HepG2 (cell line): ENCODE data around the gene SLA2. TPM values are rescaled to one million over a fixed set of nuclear protein-coding genes. Genes with fewer than 3 reads are reported as not detected.
A peak's percentile ranks its signal among the peaks of the same experiment; 100 is the strongest.

Experiments used
- ATAC-seq: fragments of 200-7000 bp; cut with Tn5 transposase; 3 replicates; pipeline ENCODE4 v1.9.1; 2020; ENCODE audit warnings: mild to moderate bottlenecking, moderate library complexity
- BruUV-seq: library from RNA; stranded (reverse); fragments of 400-500 nt; replicated peaks from 2 replicates; lab custom pipeline; 2021; lab: Mats Ljungman, UMichigan
- CTCF ChIA-PET: fragments of 300-600 bp; formaldehyde crosslinking; extraction: SDS; loops from one replicate; lab custom pipeline; 2021; ENCODE audit warnings: low total read pairs, inconsistent platforms, low intra/inter-chr PET ratio; lab: Yijun Ruan, JAX
- POLR2A ChIA-PET: fragments of 350-600 bp; sonication (Branson Sonifier 250); formaldehyde crosslinking; loops from one replicate; lab custom pipeline; 2020; ENCODE audit warnings: antibody characterized with exemption, inconsistent platforms; lab: Yijun Ruan, JAX
- DNase-seq: peaks from one replicate; pipeline ENCODE4 v3.0.0-alpha.2; 2015; ENCODE audit warnings: low spot score
- FAIRE-seq: peaks from 3 replicates; lab custom pipeline; 2011; peaks lifted over from hg19 to GRCh38; lab: Jason Lieb, UNC
- H2AFZ ChIP-seq: one replicate; pipeline ENCODE4 v1.6.1; 2011; ENCODE audit warnings: low read length, inconsistent platforms
- H3K27ac ChIP-seq: fragments of 300-600 bp; 3 replicates; pipeline ENCODE4 v1.8.0; 2011; ENCODE audit warnings: mixed run types, mild to moderate bottlenecking, mixed read lengths, low read length, inconsistent platforms; ENCODE audit not compliant: insufficient read depth; ENCODE audit errors: extremely low read length
- H3K27me3 ChIP-seq, 2 experiments: fragments of 200-600 bp in 1 of 2; 2 replicates in 1 of 2; 3 replicates in 1 of 2; pipeline versions ENCODE4 v1.6.0 to v1.8.0; 2011; ENCODE audit warnings: low read length in 2 of 2, mild to moderate bottlenecking in 2 of 2, moderate library complexity in 2 of 2, inconsistent platforms in 1 of 2; ENCODE audit not compliant: insufficient read depth in 2 of 2, control insufficient read depth in 1 of 2
- H3K36me3 ChIP-seq, 2 experiments: fragments of 200-600 bp in 1 of 2; replicated peaks in 1 of 2; 2 replicates in 1 of 2; 3 replicates in 1 of 2; pipeline versions ENCODE4 v1.5.1 to v1.8.0; 2011; ENCODE audit warnings: low read length in 2 of 2, inconsistent platforms in 1 of 2; ENCODE audit not compliant: insufficient read depth in 2 of 2, control insufficient read depth in 1 of 2
- H3K4me1 ChIP-seq: 2 replicates; pipeline ENCODE4 v1.5.1; 2012; ENCODE audit warnings: low read length, inconsistent platforms; ENCODE audit not compliant: insufficient read depth
- H3K4me2 ChIP-seq: 2 replicates; pipeline ENCODE4 v1.6.0; 2011; ENCODE audit warnings: low read depth, low read length, inconsistent platforms
- H3K4me3 ChIP-seq, 3 experiments: fragments of 200-600 bp in 1 of 3; sonication (generic), shearing (Covaris generic) in 1 of 3; replicated peaks in 1 of 3; 2 replicates each; pipeline ENCODE4 v1.5.1; 2011 to 2016; ENCODE audit warnings: low read length in 3 of 3, inconsistent platforms in 2 of 3, low read depth in 2 of 3, mild to moderate bottlenecking in 2 of 3, control low read depth in 1 of 3, mixed read lengths in 1 of 3; ENCODE audit not compliant: insufficient read depth in 1 of 3
- H3K79me2 ChIP-seq: one replicate; pipeline ENCODE4 v1.6.1; 2011; ENCODE audit warnings: low read length, inconsistent platforms; ENCODE audit not compliant: insufficient read depth
- H3K9ac ChIP-seq: 2 replicates; pipeline ENCODE4 v1.6.0; 2011; ENCODE audit warnings: mild to moderate bottlenecking, low read depth, low read length, inconsistent platforms; ENCODE audit not compliant: insufficient read depth
- H3K9me3 ChIP-seq: 2 replicates; pipeline ENCODE4 v1.5.1; 2012; ENCODE audit warnings: mild to moderate bottlenecking, low read length
- H4K20me1 ChIP-seq: 2 replicates; pipeline ENCODE4 v1.6.0; 2011; ENCODE audit warnings: inconsistent platforms, mild to moderate bottlenecking, low read length, moderate library complexity; ENCODE audit not compliant: insufficient read depth
- ARID4A ChIP-seq: sonication (generic); formaldehyde crosslinking; IDR thresholded peaks from 2 replicates; pipeline ENCODE4 v1.5.0; 2020; ENCODE audit warnings: mild to moderate bottlenecking, missing genetic modification reagents, borderline replicate concordance
- ATF7 ChIP-seq, 2 experiments: fragments of 450-650 bp in 1 of 2; sonication (generic) in 1 of 2; formaldehyde crosslinking in 1 of 2; IDR thresholded peaks; 2 replicates each; pipeline versions ENCODE4 v1.4.0 to v1.6.1; 2016 to 2020; ENCODE audit warnings: antibody characterized with exemption in 1 of 2, mild to moderate bottlenecking in 1 of 2, missing genetic modification reagents in 1 of 2
- BORCS8-MEF2B ChIP-seq: sonication (generic); formaldehyde crosslinking; IDR thresholded peaks from 2 replicates; pipeline ENCODE4 v1.8.0; 2022; ENCODE audit warnings: mild to moderate bottlenecking, missing genetic modification reagents
- TOE1 ChIP-seq: sonication (generic); formaldehyde crosslinking; IDR thresholded peaks from 2 replicates; pipeline ENCODE4 v1.4.0; 2020; ENCODE audit warnings: mild to moderate bottlenecking, missing genetic modification reagents
- ZNF251 ChIP-seq: sonication (generic); formaldehyde crosslinking; IDR thresholded peaks from 2 replicates; pipeline ENCODE4 v1.9.0; 2021; ENCODE audit warnings: mild to moderate bottlenecking, missing genetic modification reagents
- ZNF501 ChIP-seq: sonication (generic); formaldehyde crosslinking; IDR thresholded peaks from 2 replicates; pipeline ENCODE4 v1.5.1; 2020; ENCODE audit warnings: mild to moderate bottlenecking, moderate library complexity, missing genetic modification reagents
- ZNF567 ChIP-seq: sonication (generic); formaldehyde crosslinking; IDR thresholded peaks from 2 replicates; pipeline ENCODE4 v1.8.1; 2023; ENCODE audit warnings: mild to moderate bottlenecking, missing genetic modification reagents, borderline replicate concordance
- WGBS: methylation state at CpG from one replicate; pipeline ENCODE4 v1.1.6; 2017; ENCODE audit warnings: low lambda C conversion rate; 5-methylcytosine and 5-hydroxymethylcytosine counted together
- in situ Hi-C: cut with HindIII; loops from 2 replicates; pipeline ENCODE4 v1.10.0; 2017; ENCODE audit warnings: low pct_unique_long_range_greater_than_20kb; ENCODE audit not compliant: extremely low pct_ligation_motif_present
- intact Hi-C: fragments of 100-400 bp; cut with micrococcal nuclease; formaldehyde crosslinking; loops from one replicate; pipeline ENCODE4 v1.10.0; 2022; ENCODE audit not compliant: unreplicated experiment
- polyA plus RNA-seq, 8 experiments: library from polyadenylated mRNA; depleted of rRNA in 3 of 8; stranded (reverse) in 7 of 8; unstranded in 1 of 8; fragments of >200 nt; fragmentation: Illumina TruSeq in 4 of 8; extraction: Trizol in 4 of 8; gene quantifications; 2 replicates each; pipeline versions ENCODE4 v1.2.1 to v1.2.3, GENCODE V29; 2011 to 2016; ENCODE audit warnings: low read depth in 4 of 8, missing spikeins in 1 of 8, mixed read lengths in 1 of 8; ENCODE audit not compliant: insufficient read depth in 1 of 8
- total RNA-seq, 5 experiments: library from RNA; depleted of rRNA; stranded (reverse); fragments of >200 nt; fragmentation: Illumina TruSeq; extraction: Trizol; gene quantifications; 2 replicates each; pipeline ENCODE4 v1.2.3, GENCODE V29; 2016; ENCODE audit warnings: low read depth in 1 of 5
- TF ChIP-seq, protein P1 (sequence below): sonication (generic); formaldehyde crosslinking; IDR thresholded peaks from 2 replicates; pipeline ENCODE4 v1.5.1; 2020; ENCODE audit warnings: mild to moderate bottlenecking, missing genetic modification reagents, moderate library complexity
- TF ChIP-seq, protein P2 (sequence below): sonication (generic); formaldehyde crosslinking; IDR thresholded peaks from 2 replicates; pipeline ENCODE4 v1.5.1; 2020; ENCODE audit warnings: mild to moderate bottlenecking, moderate library complexity, missing genetic modification reagents

The SLA2 gene
- total and polyA plus RNA-seq, 2 of the 13 experiments (the other 11 are each of a cell fraction or from before 2014, with no cell fraction given): 1.6 to 3.6 TPM

DNA sequence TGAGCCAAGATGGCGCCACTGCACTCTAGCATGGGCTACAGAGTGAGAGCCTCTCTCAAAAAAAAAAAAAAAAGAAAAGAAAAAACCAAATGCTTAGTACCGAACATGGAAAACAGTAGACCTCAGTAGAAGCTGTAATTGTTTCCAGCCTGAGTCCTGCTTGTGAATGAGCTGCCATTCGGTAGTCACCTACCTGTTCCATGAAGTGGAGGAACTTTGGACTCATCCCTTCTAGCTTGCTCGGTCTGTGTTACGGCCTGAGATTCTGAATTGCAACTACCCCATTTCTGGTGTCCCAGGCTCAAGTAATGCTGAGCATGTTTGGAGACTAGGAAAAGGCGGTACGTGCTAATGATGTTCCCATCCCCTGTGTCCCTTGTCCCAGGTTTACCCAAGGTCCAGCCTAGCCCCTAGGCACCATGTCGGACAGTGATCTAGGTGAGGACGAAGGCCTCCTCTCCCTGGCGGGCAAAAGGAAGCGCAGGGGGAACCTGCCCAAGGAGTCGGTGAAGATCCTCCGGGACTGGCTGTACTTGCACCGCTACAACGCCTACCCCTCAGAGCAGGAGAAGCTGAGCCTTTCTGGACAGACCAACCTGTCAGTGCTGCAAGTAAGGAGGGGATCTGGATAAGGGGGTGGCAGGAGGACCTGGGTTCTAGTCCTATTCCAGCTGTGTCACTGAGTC lies 67.5 kb downstream of the SLA2 start:
- H3K9ac ChIP-seq: no peak overlapping the region
- peaks cover 50% of the 10 kb centered on the region for H3K79me2 ChIP-seq
- 0 out of 2 replicates have a peak, but pooled peaks have one; percentile 6 for TF ChIP-seq ZNF567 (CRISPR knock-in tag)
- TF ChIP-seq, protein P1, sequence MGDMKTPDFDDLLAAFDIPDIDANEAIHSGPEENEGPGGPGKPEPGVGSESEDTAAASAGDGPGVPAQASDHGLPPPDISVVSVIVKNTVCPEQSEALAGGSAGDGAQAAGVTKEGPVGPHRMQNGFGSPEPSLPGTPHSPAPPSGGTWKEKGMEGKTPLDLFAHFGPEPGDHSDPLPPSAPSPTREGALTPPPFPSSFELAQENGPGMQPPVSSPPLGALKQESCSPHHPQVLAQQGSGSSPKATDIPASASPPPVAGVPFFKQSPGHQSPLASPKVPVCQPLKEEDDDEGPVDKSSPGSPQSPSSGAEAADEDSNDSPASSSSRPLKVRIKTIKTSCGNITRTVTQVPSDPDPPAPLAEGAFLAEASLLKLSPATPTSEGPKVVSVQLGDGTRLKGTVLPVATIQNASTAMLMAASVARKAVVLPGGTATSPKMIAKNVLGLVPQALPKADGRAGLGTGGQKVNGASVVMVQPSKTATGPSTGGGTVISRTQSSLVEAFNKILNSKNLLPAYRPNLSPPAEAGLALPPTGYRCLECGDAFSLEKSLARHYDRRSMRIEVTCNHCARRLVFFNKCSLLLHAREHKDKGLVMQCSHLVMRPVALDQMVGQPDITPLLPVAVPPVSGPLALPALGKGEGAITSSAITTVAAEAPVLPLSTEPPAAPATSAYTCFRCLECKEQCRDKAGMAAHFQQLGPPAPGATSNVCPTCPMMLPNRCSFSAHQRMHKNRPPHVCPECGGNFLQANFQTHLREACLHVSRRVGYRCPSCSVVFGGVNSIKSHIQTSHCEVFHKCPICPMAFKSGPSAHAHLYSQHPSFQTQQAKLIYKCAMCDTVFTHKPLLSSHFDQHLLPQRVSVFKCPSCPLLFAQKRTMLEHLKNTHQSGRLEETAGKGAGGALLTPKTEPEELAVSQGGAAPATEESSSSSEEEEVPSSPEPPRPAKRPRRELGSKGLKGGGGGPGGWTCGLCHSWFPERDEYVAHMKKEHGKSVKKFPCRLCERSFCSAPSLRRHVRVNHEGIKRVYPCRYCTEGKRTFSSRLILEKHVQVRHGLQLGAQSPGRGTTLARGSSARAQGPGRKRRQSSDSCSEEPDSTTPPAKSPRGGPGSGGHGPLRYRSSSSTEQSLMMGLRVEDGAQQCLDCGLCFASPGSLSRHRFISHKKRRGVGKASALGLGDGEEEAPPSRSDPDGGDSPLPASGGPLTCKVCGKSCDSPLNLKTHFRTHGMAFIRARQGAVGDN: 0 out of 2 replicates have a peak, but pooled peaks have one; percentile 32
- 0 out of 2 replicates have a peak, but pooled peaks have one; percentile 9 for TF ChIP-seq ARID4A
- TF ChIP-seq BORCS8-MEF2B (CRISPR knock-in tag): no peak
- TF ChIP-seq ZNF251 (CRISPR knock-in tag): peak; percentile 65; the same call in 1 of the 2 replicates
- 0 out of 2 replicates have a peak, but pooled peaks have one; percentile 50 for TF ChIP-seq ZNF501 (CRISPR knock-in tag)
- TF ChIP-seq, protein P2, sequence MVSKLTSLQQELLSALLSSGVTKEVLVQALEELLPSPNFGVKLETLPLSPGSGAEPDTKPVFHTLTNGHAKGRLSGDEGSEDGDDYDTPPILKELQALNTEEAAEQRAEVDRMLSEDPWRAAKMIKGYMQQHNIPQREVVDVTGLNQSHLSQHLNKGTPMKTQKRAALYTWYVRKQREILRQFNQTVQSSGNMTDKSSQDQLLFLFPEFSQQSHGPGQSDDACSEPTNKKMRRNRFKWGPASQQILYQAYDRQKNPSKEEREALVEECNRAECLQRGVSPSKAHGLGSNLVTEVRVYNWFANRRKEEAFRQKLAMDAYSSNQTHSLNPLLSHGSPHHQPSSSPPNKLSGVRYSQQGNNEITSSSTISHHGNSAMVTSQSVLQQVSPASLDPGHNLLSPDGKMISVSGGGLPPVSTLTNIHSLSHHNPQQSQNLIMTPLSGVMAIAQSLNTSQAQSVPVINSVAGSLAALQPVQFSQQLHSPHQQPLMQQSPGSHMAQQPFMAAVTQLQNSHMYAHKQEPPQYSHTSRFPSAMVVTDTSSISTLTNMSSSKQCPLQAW (CRISPR knock-in tag): peak; percentile 32; the same call in 1 of the 2 replicates
- no peak for TF ChIP-seq ATF7 (IDR thresholded peaks at IDR 0.05)
- TF ChIP-seq ATF7 (CRISPR knock-in tag; IDR thresholded peaks at IDR 0.05): 0 out of 2 replicates have a peak, but pooled peaks have one; percentile 37
- TF ChIP-seq TOE1: no peak

More for the DNA sequence above, 67.5 kb downstream of the SLA2 start:
- DNase-seq: no peak
- in situ Hi-C loops: no loop called here
- peaks cover 30% of the 10 kb centered on the region for H4K20me1 ChIP-seq
- CTCF ChIA-PET: no interaction called here
- peaks cover 33 to 42% of the 10 kb centered on the region in 2 experiments for H3K36me3 ChIP-seq
- 93% methylated on average over 15 of the region's 15 CpGs for WGBS
- H3K9me3 ChIP-seq: no peaks in the 10 kb centered on the region
- FAIRE-seq: no peak
- H3K4me1 ChIP-seq: peaks cover 33% of the 10 kb centered on the region
- no peak overlapping the region for H2AFZ ChIP-seq
- H3K27me3 ChIP-seq: no peaks in the 10 kb centered on the region; a peak in 1 of 5 replicates
- H3K4me2 ChIP-seq: no peak overlapping the region
- intact Hi-C loops: loop anchor here (10.0 kb wide), 1 partner anchor 114 kb away; no protein-coding TSS in a partner anchor
- ATAC-seq: no peak
- peak overlapping the region; percentile 9 for H3K27ac ChIP-seq
- no peak overlapping the region for H3K4me3 ChIP-seq
- POLR2A ChIA-PET: interaction anchor here (9.0 kb wide), 1 partner anchor 27 kb away, joined by 167 read pairs; the partner anchor contains the start of gene RAB5IF
- no TSS peak for BruUV-seq
